ENCODE measurements around the gene USP30. TPM values are rescaled to one million over a fixed set of nuclear protein-coding genes. Genes with fewer than 3 reads are reported as not detected.
"Not testable (repeated sequence)": the region's sequence is repeated elsewhere in the genome, so short reads cannot be mapped to it uniquely, and the experiment has no call there.

Gene USP30
- total RNA-seq, 6 experiments from 2014 or later: 8.0 to 11.7 (median 10.4) TPM

DNA sequence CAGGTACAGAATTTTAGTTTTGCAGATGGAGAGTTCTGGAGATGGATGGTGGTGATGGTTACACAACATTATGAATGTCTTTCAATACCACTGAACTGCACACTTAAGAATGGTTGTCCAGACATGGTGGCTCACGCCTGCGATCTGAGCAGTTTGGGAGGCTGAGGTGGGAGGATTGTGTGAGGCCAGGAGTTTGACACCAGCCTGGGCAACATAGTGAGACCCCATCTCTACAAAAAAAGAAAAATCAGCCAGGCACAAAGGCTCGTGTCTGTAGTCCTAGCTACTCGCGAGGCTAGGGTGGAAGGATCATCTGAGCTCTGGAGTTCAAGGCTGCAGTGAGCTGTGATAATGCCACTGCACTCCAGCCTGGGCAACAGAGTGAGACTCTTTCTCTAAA lies 8.1 kb upstream of the USP30 start:
- DNase-seq: no peak
- Mint-ChIP-seq H3K4me3 (no peak overlapping the region), H3K27me3 (ENCODE audit: insufficient read depth) (peaks cover 4% of the 10 kb centered on the region), H3K4me1 (ENCODE audit: low read depth) (peaks cover 5% of the 10 kb centered on the region; the same call in 1 of the 2 replicates), H3K9me3 (no peaks in the 10 kb centered on the region), H3K36me3 (ENCODE audit: low read depth) (no peaks in the 10 kb centered on the region), H3K27ac (no peak overlapping the region)
- no peak for TF ChIP-seq CTCF (IDR thresholded peaks at IDR 0.05)

DNA sequence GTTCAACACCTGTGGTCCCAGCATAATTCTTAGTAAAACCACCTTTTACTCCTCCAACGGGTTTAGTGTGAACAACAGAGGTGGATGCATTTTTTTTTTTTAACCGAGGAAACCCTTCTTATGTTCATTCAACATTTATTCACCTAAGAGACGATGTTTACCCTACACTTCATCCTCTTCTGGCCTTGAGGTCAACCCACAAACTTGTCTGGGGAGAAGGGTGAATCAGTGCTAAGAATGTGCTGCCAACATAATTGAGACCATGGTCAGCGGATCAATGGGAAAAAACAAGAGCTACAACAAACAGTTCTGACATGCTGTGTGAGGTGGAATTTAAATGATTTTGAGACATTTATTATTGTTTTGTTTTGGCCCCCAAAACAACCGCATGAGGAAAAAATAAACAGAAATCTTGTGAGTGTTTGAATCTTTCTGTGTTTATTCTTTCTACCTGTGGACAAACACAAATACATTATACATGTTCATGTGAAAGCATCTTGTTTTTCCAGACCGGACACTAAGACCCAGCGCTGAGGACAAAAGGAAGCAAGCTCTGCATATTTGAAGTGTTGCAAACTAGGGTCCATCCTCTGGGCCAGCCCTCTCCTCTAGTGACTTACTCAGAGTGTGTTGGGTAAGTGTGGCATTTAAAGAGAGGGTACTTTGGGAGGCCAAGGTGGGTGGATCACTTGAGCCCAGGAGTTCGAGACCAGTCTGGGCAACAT lies 5.1 kb upstream of the USP30 start:
- Mint-ChIP-seq H3K27ac (no peak overlapping the region), H3K9me3 (no peaks in the 10 kb centered on the region), H3K4me1 (ENCODE audit: low read depth) (peaks cover 10% of the 10 kb centered on the region), H3K4me3 (no peak overlapping the region), H3K36me3 (ENCODE audit: low read depth) (no peaks in the 10 kb centered on the region), H3K27me3 (ENCODE audit: insufficient read depth) (peaks cover 6% of the 10 kb centered on the region)
- DNase-seq: peak; percentile 4
- no peak for TF ChIP-seq CTCF (IDR thresholded peaks at IDR 0.05)

- not testable (repeated sequence) for DNase-seq; H3K36me3 Mint-ChIP-seq (ENCODE audit: low read depth); H3K27me3 Mint-ChIP-seq (ENCODE audit: insufficient read depth); H3K9me3 Mint-ChIP-seq; H3K27ac Mint-ChIP-seq; H3K4me3 Mint-ChIP-seq
- H3K4me1 Mint-ChIP-seq (ENCODE audit: low read depth): peaks cover 20% of the 10 kb centered on the region
Observed at GRCh38 chr12:109048706-109049105, 3.7 kb upstream of the USP30 start.

DNA sequence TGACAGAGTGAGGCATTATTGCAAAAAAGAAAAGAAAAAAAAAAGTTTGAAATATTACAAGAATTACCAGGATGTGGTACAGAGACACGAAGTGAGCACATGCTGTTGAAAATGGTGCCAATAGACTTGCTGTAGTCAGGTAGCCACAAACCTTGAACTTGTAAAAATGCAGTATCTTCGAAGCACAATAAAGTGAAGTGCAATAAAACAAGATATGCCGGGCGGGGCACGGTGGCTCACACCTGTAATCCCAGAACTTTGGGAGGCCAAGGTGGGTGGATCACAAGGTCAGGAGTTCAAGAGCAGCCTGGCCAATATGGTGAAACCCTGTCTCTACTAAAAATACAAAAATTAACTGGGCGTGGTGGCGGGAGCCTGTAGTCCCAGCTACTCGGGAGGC lies 2.6 kb upstream of the USP30 start:
- not testable (repeated sequence) for H3K9me3 Mint-ChIP-seq; H3K4me3 Mint-ChIP-seq; DNase-seq; H3K27ac Mint-ChIP-seq; H3K36me3 Mint-ChIP-seq (ENCODE audit: low read depth); H3K27me3 Mint-ChIP-seq (ENCODE audit: insufficient read depth)
- H3K4me1 Mint-ChIP-seq (ENCODE audit: low read depth): peaks cover 25% of the 10 kb centered on the region

- no peak for DNase-seq
- peaks cover 23% of the 10 kb centered on the region for H3K4me1 Mint-ChIP-seq (ENCODE audit: low read depth)
- H3K4me3 Mint-ChIP-seq: peak overlapping the region; percentile 99
- peaks cover 2% of the 10 kb centered on the region; the same call in 1 of the 2 replicates for H3K27me3 Mint-ChIP-seq (ENCODE audit: insufficient read depth)
- H3K36me3 Mint-ChIP-seq (ENCODE audit: low read depth): no peaks in the 10 kb centered on the region
- H3K9me3 Mint-ChIP-seq: no peaks in the 10 kb centered on the region
- peak overlapping the region; percentile 86 for H3K27ac Mint-ChIP-seq
- no peak for TF ChIP-seq CTCF (IDR thresholded peaks at IDR 0.05)
Observed at GRCh38 chr12:109052097-109052413, 321 bp upstream of the USP30 start.

DNA sequence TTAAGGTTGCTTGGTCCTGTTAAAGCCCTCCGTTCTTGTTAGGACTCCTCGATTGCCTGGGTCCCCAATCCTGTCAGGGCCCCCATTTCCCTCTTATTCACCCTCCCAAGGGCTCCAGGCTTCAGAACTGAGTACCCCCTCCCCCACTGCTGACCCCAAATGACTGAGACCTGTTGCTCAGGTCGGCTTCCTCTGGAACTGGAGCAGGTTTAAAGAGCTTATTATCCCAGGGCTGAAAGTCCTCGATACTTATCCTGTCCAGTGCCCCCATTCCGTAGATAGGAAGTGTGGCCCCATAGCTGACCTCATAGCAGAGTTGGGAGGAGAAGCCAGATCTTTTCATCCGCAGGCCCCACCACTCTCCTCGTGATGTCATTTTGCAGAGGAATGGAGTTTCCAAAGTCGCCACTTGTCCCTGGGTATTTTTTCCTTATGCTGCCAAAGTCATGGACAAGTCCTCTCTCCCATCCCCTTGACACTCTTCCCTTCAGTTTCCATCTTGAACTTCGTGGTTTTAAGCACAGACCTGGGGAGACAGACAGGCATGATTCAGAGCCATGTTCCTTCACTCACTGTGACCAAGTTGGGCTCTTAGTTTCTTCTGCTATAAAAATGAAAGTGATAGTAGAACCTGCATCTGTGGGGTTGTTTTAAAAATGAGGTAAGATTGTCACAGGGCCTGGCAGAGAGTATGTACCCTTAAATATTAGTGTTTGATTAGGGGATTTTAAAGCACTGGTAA lies 1.2 kb downstream of the USP30 start:
- TF ChIP-seq CTCF (IDR thresholded peaks at IDR 0.05): no peak
- Mint-ChIP-seq H3K4me1 (ENCODE audit: low read depth) (peaks cover 19% of the 10 kb centered on the region), H3K27ac (peak overlapping the region; percentile 73), H3K4me3 (peak overlapping the region; percentile 99), H3K36me3 (ENCODE audit: low read depth) (no peaks in the 10 kb centered on the region), H3K9me3 (no peaks in the 10 kb centered on the region), H3K27me3 (ENCODE audit: insufficient read depth) (peaks cover 2% of the 10 kb centered on the region; the same call in 1 of the 2 replicates)
- DNase-seq: no peak

GRCh38 chr12:109054124-109054513 lies 1.7 kb downstream of the USP30 start:
- not testable (repeated sequence) for H3K27me3 Mint-ChIP-seq (ENCODE audit: insufficient read depth); H3K36me3 Mint-ChIP-seq (ENCODE audit: low read depth); DNase-seq; H3K9me3 Mint-ChIP-seq
- H3K4me1 Mint-ChIP-seq (ENCODE audit: low read depth): peaks cover 19% of the 10 kb centered on the region
- H3K27ac Mint-ChIP-seq: peak overlapping the region; percentile 73; the same call in 1 of the 2 replicates
- H3K4me3 Mint-ChIP-seq: peak overlapping the region; percentile 99

Data from HFFc6 (cell line).